ENCODE data around the gene MAOB. TPM values are rescaled to one million over a fixed set of nuclear protein-coding genes. Genes with fewer than 3 reads are reported as not detected.

The MAOB gene
- total RNA-seq, 1 donor, result 0.10 TPM

- Histone ChIP-seq H3K4me1 (ENCODE audit: insufficient read depth, low read length) (no peaks in the 10 kb centered on the region), H3K9me3 (ENCODE audit: low read depth, low read length) (no peaks in the 10 kb centered on the region), H3K27me3 (ENCODE audit: insufficient read depth, low read length) (no peaks in the 10 kb centered on the region), H3K4me3 (ENCODE audit: low read length) (no peak overlapping the region)
Observed at GRCh38 chrX:43836435-43837184, 45.6 kb downstream of the MAOB start.

GRCh38 chrX:43835559-43835958, 46.7 kb downstream of the MAOB start:
- H3K27me3 ChIP-seq (ENCODE audit: insufficient read depth, low read length), result no peaks in the 10 kb centered on the region
- no peaks in the 10 kb centered on the region for H3K9me3 ChIP-seq (ENCODE audit: low read depth, low read length)
- no peaks in the 10 kb centered on the region for H3K4me1 ChIP-seq (ENCODE audit: insufficient read depth, low read length)
- no peak overlapping the region for H3K4me3 ChIP-seq (ENCODE audit: low read length)

DNA sequence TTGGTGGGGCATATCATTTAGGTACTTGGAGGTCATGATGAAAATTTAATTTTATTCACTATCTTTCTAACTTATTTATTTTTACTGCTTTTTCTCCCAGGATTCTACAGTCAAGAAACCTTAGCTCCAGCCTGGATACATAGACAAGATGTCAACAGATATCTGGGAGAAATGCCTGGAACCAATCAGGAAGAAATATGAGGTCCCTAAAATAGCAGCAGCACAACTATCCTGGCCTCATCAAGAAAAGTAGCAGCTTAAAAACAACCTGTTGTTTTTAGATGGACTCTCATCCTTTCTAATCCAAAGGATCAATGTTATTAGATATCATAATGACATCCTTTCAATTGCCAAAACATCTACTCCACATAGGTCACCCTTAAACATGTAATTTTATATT, 54.5 kb downstream of the MAOB start:
- Histone ChIP-seq H3K4me3 (ENCODE audit: low read length) (no peak overlapping the region), H3K27me3 (ENCODE audit: insufficient read depth, low read length) (no peaks in the 10 kb centered on the region), H3K4me1 (ENCODE audit: insufficient read depth, low read length) (no peaks in the 10 kb centered on the region), H3K9me3 (ENCODE audit: low read depth, low read length) (no peaks in the 10 kb centered on the region)

GRCh38 chrX:43822014-43822413, 60.2 kb downstream of the MAOB start:
- Histone ChIP-seq H3K4me1 (ENCODE audit: insufficient read depth, low read length) (no peaks in the 10 kb centered on the region), H3K27me3 (ENCODE audit: insufficient read depth, low read length) (no peaks in the 10 kb centered on the region), H3K9me3 (ENCODE audit: low read depth, low read length) (no peaks in the 10 kb centered on the region), H3K4me3 (ENCODE audit: low read length) (no peak overlapping the region)

GRCh38 chrX:43817444-43817843, 64.8 kb downstream of the MAOB start:
- Histone ChIP-seq H3K4me1 (ENCODE audit: insufficient read depth, low read length) (no peaks in the 10 kb centered on the region), H3K9me3 (ENCODE audit: low read depth, low read length) (no peaks in the 10 kb centered on the region), H3K27me3 (ENCODE audit: insufficient read depth, low read length) (no peaks in the 10 kb centered on the region), H3K4me3 (ENCODE audit: low read length) (no peak overlapping the region)

GRCh38 chrX:43815209-43815608, 67.0 kb downstream of the MAOB start:
- H3K4me3 ChIP-seq (ENCODE audit: low read length), result no peak overlapping the region
- no peaks in the 10 kb centered on the region for H3K4me1 ChIP-seq (ENCODE audit: insufficient read depth, low read length)
- H3K9me3 ChIP-seq (ENCODE audit: low read depth, low read length), result no peaks in the 10 kb centered on the region
- H3K27me3 ChIP-seq (ENCODE audit: insufficient read depth, low read length), result no peaks in the 10 kb centered on the region

- no peaks in the 10 kb centered on the region for H3K9me3 ChIP-seq (ENCODE audit: low read depth, low read length)
- H3K4me3 ChIP-seq (ENCODE audit: low read length), result no peak overlapping the region
- no peaks in the 10 kb centered on the region for H3K27me3 ChIP-seq (ENCODE audit: insufficient read depth, low read length)
- H3K4me1 ChIP-seq (ENCODE audit: insufficient read depth, low read length), result no peaks in the 10 kb centered on the region
Observed at GRCh38 chrX:43813898-43814297, 68.4 kb downstream of the MAOB start.

GRCh38 chrX:43813319-43813718, 68.9 kb downstream of the MAOB start:
- no peak overlapping the region for H3K4me3 ChIP-seq (ENCODE audit: low read length)
- H3K9me3 ChIP-seq (ENCODE audit: low read depth, low read length), result no peaks in the 10 kb centered on the region
- H3K27me3 ChIP-seq (ENCODE audit: insufficient read depth, low read length), result no peaks in the 10 kb centered on the region
- H3K4me1 ChIP-seq (ENCODE audit: insufficient read depth, low read length), result no peaks in the 10 kb centered on the region

- no peak overlapping the region for H3K4me3 ChIP-seq (ENCODE audit: low read length)
- H3K4me1 ChIP-seq (ENCODE audit: insufficient read depth, low read length), result no peaks in the 10 kb centered on the region
- no peaks in the 10 kb centered on the region for H3K27me3 ChIP-seq (ENCODE audit: insufficient read depth, low read length)
- no peaks in the 10 kb centered on the region for H3K9me3 ChIP-seq (ENCODE audit: low read depth, low read length)
Observed at GRCh38 chrX:43809463-43809862, 72.8 kb downstream of the MAOB start.

DNA sequence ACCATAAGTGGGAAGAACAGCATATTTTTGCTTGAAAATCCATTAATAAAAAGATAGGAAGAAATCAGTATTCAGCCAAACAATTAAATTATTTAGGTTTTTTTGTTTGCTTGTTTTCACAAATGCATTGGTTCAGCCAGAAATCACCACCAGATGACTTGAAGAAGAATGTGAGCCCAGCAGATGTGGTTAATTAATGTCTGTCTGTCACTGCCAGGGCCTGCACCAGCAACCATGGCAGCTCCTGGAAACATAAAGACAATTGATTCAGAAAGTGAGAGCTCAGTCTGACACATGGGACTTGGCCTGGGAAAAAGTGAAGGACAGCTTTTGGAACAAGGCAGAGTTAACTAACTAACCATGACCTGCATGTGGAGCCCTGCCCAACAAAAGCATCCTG, 74.0 kb downstream of the MAOB start:
- no peak overlapping the region for H3K4me3 ChIP-seq (ENCODE audit: low read length)
- H3K9me3 ChIP-seq (ENCODE audit: low read depth, low read length), result no peaks in the 10 kb centered on the region
- H3K27me3 ChIP-seq (ENCODE audit: insufficient read depth, low read length), result no peaks in the 10 kb centered on the region
- no peaks in the 10 kb centered on the region for H3K4me1 ChIP-seq (ENCODE audit: insufficient read depth, low read length)

- H3K4me1 ChIP-seq (ENCODE audit: insufficient read depth, low read length), result no peaks in the 10 kb centered on the region
- H3K4me3 ChIP-seq (ENCODE audit: low read length), result no peak overlapping the region
- H3K27me3 ChIP-seq (ENCODE audit: insufficient read depth, low read length), result no peaks in the 10 kb centered on the region
- no peaks in the 10 kb centered on the region for H3K9me3 ChIP-seq (ENCODE audit: low read depth, low read length)
Observed at GRCh38 chrX:43805579-43805978, 76.7 kb downstream of the MAOB start.

GRCh38 chrX:43804021-43804420, 78.2 kb downstream of the MAOB start:
- H3K27me3 ChIP-seq (ENCODE audit: insufficient read depth, low read length), result no peaks in the 10 kb centered on the region
- no peaks in the 10 kb centered on the region for H3K4me1 ChIP-seq (ENCODE audit: insufficient read depth, low read length)
- no peak overlapping the region for H3K4me3 ChIP-seq (ENCODE audit: low read length)
- H3K9me3 ChIP-seq (ENCODE audit: low read depth, low read length), result no peaks in the 10 kb centered on the region

DNA sequence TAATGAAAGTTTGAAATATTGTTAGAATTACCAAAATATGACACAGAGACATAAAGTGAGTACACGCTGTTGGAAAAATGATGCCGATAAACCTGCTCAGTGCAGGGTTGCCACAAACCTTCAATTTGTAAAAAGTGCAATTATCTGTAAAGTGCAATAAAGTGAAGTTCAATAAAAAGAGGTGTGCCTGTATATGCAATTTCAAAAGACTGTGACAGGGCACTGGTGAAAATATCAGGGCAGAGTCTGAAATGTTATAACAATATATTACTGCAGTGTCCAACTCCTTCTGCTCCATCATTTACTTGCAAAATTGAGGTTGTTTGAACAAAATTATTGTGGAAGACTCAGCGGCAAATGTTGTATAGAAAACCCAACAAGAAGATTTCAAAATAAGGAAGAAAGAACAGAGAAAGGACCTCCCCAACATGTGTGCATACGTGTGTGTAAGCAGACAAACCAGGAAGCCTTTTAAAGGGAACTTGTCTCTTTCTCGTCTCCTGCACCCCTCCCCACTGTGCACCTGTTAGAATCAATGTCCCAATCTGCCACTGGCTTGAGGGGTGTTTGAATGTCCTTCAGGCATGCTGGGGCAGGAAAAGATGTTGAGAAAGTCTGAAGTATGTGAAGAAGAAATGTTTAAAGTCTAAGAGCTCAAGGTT, 96.2 kb downstream of the MAOB start:
- H3K9me3 ChIP-seq (ENCODE audit: low read depth, low read length), result no peaks in the 10 kb centered on the region
- H3K27me3 ChIP-seq (ENCODE audit: insufficient read depth, low read length), result no peaks in the 10 kb centered on the region
- H3K4me1 ChIP-seq (ENCODE audit: insufficient read depth, low read length), result no peaks in the 10 kb centered on the region
- H3K4me3 ChIP-seq (ENCODE audit: low read length), result no peak overlapping the region

DNA sequence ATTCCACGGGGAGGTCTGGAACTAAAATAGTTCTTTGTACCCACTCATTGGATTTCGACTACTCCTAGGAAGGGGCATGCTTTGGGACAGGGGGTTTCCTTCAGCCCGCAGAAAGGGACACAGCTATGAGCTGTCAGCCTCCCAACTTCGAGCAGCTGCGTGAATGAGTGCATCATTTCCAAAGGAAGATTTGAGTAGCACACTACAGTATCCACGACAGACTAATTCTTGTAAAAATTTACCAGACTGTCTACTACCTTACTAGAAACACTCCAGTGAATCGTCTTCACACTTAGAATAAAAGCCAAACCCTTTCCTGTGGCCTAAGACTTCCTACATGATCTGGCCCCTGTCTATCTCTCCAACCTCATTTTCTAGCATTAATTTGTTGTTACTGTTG, 124.2 kb downstream of the MAOB start:
- no peaks in the 10 kb centered on the region for H3K27me3 ChIP-seq (ENCODE audit: insufficient read depth, low read length)
- no peaks in the 10 kb centered on the region for H3K4me1 ChIP-seq (ENCODE audit: insufficient read depth, low read length)
- H3K4me3 ChIP-seq (ENCODE audit: low read length), result no peak overlapping the region
- no peaks in the 10 kb centered on the region for H3K9me3 ChIP-seq (ENCODE audit: low read depth, low read length)

DNA sequence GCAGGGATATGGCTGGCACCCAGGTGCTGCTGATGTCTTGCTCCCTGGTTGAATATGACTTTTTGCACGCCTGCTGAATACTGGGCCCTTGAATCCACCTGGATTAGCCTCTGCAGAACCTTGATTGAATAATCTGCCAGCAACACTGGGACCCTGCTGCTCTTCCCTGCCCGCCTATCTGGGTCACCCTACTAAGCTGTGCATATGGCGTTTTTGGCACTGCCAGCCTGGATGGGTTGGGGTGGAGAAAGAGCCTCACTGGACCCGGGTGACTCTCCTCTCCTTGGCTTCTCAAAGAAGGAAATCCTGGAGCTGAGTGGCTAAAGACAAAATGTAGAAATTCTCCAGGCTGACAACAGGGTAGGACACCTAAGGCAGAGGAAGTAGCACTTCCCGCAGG, 126.2 kb downstream of the MAOB start:
- Histone ChIP-seq H3K4me3 (ENCODE audit: low read length) (no peak overlapping the region), H3K9me3 (ENCODE audit: low read depth, low read length) (no peaks in the 10 kb centered on the region), H3K4me1 (ENCODE audit: insufficient read depth, low read length) (no peaks in the 10 kb centered on the region), H3K27me3 (ENCODE audit: insufficient read depth, low read length) (no peaks in the 10 kb centered on the region)

- H3K27me3 ChIP-seq (ENCODE audit: insufficient read depth, low read length), result no peaks in the 10 kb centered on the region
- peaks cover 4% of the 10 kb centered on the region for H3K4me1 ChIP-seq (ENCODE audit: insufficient read depth, low read length)
- no peak overlapping the region for H3K4me3 ChIP-seq (ENCODE audit: low read length)
- H3K9me3 ChIP-seq (ENCODE audit: low read depth, low read length), result no peaks in the 10 kb centered on the region
Observed at GRCh38 chrX:43753637-43754036, 128.6 kb downstream of the MAOB start.

Measured in mononuclear cell (primary cell).